ENCODE measurements around the gene TMX4.

DNA sequence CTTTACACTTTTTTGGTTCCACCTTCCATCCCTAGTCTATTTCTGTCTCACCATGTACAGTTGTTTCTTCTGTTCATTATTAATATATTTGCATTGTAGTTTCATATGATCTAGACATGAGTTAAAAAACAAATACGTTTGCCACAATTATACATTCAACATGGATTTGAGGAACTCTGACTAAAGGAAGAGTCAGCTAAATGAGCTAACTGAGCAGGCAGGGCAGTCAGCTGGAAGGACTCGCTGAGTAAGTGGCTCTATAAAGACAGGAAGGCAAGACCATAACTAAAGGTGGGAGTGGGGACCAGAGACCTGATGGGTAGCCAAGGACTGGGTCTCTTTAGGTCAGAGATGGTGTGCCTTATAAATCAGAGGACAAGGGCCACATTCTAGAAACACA lies 26.3 kb downstream of the TMX4 start:
- TF ChIP-seq, protein P1, sequence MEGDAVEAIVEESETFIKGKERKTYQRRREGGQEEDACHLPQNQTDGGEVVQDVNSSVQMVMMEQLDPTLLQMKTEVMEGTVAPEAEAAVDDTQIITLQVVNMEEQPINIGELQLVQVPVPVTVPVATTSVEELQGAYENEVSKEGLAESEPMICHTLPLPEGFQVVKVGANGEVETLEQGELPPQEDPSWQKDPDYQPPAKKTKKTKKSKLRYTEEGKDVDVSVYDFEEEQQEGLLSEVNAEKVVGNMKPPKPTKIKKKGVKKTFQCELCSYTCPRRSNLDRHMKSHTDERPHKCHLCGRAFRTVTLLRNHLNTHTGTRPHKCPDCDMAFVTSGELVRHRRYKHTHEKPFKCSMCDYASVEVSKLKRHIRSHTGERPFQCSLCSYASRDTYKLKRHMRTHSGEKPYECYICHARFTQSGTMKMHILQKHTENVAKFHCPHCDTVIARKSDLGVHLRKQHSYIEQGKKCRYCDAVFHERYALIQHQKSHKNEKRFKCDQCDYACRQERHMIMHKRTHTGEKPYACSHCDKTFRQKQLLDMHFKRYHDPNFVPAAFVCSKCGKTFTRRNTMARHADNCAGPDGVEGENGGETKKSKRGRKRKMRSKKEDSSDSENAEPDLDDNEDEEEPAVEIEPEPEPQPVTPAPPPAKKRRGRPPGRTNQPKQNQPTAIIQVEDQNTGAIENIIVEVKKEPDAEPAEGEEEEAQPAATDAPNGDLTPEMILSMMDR (conservative IDR thresholded peaks at IDR 0.05; ENCODE audit: low read length) = no peak
- TF ChIP-seq EZH2phosphoT487 (IDR thresholded peaks at IDR 0.05; ENCODE audit: borderline replicate concordance) = no peak

Measured in Loucy (cell line).